GM18499 (cell line): ENCODE data around the gene DNPH1.

Experiments
- ATAC-seq: cut with Tn5 transposase; IDR thresholded peaks from one replicate; pipeline ENCODE4 v1.9.1; 2021; ENCODE audit warnings: moderate number of reproducible peaks; ENCODE audit not compliant: insufficient read depth, unreplicated experiment

DNPH1 gene, protein sequence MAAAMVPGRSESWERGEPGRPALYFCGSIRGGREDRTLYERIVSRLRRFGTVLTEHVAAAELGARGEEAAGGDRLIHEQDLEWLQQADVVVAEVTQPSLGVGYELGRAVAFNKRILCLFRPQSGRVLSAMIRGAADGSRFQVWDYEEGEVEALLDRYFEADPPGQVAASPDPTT

DNA sequence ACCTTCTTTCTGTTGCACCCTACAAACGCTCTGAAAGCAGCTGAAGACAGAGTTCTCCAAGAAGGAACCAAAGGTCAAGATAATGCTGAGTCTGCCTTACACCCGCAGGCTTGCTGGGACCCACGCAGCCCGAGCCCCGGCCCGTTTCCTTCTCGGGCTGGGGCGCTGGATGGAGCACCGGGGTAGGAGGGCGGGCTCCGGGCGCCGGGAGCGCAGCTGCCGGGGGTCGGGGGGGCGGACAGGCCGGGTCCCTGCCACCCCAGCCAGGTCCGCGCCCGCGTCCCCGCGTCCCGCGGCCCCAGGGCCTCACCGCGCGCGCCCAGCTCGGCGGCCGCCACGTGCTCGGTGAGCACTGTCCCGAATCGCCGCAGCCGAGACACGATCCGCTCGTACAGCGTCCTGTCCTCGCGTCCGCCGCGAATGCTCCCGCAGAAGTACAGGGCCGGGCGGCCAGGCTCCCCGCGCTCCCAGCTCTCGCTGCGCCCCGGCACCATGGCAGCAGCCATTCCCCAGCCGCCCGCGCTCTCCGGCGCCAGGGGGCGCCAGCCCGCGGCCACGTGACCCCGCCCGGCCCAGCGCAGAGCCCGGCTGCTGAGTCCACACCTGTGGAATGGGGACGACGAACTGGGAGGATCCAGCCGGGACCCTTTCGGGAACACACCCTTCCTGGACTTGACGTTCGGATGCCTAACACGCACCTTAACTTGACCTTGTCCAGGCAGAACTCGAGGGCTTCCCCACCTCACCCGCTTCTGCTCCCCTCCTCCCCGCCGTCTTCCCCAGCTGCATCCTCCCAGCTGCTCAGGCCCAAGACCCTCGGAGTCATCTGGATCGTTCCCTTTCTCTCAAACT lies at the start of gene DNPH1:
TSS of gene DNPH1 (minus strand) at position 531 of the 852 bp plus-strand sequence. CDS start at position 506, 25 bp downstream.
- ATAC-seq: no peak

DNA sequence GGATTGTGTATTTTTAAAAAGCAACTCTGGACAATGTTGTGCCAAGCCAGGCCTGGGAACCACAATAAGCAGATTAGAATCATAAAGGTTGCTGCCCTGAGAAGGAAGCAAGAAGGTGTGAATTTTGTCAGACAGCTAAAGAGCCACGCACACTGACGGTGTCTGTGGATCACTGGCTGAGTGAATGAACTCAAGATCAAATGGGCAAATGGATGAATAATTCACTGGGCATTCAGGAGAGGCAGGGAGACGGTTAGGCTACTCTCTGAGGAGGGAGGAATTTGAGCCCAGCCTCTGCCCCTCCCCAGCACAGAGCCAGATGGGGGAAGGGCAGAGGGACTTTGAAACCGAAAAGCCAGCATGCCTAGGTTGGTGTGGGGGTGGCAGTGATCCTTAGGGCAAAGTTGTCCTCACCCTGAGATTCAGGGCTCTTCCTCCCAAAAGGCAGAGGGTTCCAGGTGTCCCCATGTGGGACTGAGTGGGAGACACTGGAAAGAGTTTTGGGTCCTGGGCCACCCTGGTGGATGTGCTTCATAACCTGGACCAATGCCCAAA lies 49.3 kb upstream of the DNPH1 start:
- no peak for ATAC-seq

- ATAC-seq: no peak
These were observed 48.6 kb upstream of the DNPH1 start for GRCh38 chr6:43277643-43278523.

DNA sequence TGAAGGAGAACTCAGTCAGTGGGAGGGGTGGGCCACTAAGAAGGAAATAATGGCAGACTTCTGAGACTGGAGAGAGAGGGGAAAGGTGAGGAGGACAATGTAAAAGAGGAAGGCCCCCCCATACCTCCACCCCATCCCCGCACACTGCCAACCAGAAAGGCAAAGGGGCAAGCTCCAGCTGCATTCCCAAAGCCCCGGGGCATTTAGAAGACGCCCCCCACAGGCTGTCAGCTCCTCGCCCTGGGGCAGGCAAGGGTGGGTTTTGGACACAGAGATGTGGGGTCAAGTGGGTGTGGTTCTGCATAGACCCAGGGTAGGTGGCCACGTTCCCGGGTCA lies 48.0 kb upstream of the DNPH1 start:
- ATAC-seq: no peak

DNA sequence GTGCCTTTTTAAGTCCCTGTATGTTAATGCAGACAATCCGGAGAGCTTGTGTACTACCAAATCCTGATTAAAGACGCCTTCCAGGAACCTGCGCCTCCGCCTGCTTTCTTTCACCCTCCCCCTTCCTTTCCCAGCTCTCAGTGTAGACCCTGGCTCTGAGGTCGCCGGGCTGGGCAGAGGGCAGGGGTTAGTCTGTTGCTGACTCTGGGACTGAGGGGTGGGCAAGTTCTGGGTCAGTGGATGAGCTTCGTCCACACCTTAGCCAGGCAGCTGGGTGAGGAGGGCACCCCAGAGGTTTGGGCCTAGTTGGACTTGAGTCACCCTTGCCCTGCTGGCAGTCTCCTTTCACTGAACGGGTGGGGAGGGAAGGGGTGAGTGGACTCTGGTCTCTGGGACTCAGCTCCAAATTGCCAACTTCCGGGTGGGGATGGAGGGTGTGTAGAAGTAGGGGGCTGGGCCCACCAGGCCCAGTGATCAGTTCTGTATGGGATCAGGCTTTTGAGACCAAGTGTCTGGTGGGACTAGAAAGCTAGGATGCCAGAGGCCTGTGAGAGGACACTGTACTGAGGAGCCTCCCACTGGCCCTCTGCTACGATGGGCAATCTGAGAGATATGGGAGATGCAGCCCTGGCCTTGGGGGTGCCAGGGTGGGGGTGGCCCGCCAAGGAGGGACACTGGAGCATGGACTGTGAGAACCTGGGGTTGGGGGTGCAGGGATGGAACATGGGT lies 47.5 kb upstream of the DNPH1 start:
- ATAC-seq: no peak

GRCh38 chr6:43275801-43276576 lies 46.7 kb upstream of the DNPH1 start:
- ATAC-seq: no peak

DNA sequence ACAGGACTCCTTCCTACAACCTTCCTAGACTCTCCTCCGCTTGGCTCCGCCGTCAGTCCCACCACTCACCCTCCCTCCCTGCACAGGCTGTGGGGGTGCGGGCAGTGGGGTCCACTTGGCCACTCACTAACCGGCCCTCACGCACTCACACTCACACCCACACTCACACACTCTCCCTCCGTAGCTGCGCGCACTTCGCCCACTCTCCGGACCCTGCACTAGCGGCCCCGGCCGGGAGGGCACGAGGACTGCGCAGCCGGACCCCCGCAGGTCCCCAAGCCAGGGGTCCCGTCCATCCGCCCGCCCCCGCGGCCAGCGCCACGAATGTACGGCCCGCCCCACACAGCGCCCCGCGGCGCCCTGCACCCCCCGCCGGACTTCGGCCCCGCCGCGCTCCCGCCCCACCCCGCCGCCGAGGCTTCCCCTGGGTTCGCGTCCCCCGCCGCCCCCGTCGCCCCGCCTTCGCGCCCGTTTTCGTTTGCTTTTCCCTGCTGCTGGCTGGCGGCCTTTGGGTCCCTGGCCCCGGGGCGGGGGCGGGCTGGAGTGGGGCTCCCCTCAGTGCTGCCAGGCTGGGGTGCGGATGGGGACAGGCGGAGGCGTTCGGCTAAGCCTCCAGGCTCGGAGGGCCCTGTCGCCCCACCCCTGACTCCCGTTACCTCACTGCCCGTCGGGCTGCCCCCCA lies 45.8 kb upstream of the DNPH1 start:
- no peak for ATAC-seq

DNA sequence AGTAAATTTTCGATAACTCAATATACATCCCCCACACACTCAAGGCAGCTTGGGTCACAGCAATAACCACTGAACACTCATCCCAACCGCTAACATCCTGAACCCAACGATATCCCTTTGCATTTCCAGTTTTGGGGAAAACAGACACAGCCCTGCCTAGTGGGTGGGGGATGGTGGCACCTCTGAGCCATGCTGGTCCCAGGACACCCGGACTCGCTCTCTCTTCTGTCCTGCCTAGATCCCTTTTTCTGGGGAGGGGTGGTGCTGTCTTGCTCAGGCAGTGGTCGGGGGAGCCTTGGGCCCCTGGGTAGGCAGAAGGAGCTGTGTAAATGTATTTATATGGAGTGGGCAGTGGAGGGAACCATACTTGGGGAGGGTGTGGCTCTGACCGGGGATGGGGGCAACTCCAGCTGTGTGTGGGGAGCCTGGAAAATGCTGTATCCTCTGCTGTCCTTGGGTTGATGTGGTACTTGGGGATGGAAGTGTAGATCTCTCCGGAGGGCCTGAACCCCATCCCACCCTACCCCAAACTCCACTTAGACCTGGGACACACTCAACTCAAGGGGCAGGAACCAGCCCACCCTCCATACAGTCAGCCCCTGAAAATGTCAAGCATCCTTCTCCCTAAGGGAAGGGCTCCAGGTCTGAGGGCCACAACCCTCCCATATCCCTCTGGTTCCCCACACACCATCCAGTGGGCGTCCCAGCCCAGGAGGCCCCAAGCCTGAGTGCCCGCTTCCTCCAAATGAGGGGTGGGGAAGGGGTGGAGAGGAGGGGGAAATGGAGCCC lies 45.0 kb upstream of the DNPH1 start:
- ATAC-seq: no peak

DNA sequence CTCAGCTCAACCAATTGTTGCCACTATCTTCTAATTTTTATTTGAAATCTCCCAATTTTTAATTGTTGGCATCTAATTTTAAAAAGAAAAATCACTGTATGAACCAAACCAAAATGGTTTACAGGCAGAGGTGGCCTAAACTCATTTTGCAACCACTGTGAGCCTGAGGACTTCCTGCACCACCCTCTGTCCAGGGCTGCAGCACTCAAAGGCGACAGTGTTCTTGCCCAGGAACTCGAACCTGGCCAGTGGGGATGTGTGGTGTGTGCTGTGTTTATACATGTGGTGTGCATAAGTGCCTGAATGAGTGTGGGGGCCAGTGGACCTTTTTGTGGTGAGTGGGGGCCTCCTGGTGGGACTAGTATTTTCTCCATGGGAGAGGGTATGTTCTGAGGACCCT lies 44.4 kb upstream of the DNPH1 start:
- ATAC-seq: no peak

- ATAC-seq: no peak
These were observed 42.7 kb upstream of the DNPH1 start for GRCh38 chr6:43271944-43272343.

DNA sequence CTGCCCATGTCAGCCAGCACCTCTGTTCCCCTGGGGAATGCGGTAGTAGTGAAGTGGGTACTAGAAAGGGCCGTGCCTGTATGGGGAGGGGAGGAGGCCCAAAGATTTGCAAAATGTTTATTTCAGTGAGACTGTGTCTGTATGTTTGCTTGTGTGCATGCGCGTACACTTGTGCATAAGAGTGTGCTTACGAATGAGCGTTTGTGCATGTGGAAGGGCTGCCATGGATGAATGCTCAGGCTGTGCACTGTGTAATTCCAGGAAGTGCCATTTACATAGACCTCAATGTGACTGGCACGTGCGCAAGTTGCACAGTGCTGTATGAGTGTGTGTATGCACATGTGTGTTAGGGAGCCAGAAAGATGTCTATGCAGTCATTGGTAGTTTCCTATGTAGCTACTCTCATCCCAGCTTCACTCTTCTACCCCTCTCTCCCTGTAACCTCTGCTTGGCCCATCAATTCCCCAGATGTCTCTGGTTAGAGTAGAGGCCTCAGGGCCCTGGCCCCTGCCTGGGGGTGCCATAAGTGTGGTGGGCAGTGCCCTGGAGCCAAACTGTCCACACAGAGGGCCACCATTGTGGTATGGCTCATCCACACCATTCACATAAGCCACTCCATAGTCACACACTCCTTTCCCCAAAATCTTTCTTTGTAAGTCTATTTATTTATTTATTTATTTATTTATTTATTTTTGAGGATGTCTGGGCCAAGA lies 42.0 kb upstream of the DNPH1 start:
- ATAC-seq: no peak

GRCh38 chr6:43269273-43270007 lies 40.2 kb upstream of the DNPH1 start:
- no peak for ATAC-seq

DNA sequence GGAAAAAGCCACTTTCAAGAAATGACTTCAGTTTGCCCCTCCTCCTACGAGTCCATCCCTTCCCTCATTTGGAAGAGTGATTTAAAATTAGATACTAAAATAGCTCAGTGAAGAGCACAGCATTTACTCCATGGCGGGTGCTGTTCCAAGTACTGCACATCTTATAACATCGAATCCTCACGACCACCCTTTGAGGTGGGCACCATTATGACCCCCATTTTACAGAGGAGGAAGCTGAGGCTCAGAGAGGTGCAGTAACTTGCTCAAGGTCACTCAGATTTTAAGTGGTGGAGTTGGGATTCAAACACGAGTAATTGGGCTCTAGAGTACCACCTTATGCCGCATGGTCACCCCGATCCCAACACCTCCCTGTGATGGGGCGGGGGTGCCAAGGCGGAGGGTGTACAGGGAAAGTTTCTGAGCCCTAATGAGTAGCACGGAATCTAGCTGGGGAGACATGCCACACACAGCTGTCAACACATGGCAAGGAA lies 39.5 kb upstream of the DNPH1 start:
- no peak for ATAC-seq

GRCh38 chr6:43268355-43268700 lies 39.0 kb upstream of the DNPH1 start:
- ATAC-seq: no peak

DNA sequence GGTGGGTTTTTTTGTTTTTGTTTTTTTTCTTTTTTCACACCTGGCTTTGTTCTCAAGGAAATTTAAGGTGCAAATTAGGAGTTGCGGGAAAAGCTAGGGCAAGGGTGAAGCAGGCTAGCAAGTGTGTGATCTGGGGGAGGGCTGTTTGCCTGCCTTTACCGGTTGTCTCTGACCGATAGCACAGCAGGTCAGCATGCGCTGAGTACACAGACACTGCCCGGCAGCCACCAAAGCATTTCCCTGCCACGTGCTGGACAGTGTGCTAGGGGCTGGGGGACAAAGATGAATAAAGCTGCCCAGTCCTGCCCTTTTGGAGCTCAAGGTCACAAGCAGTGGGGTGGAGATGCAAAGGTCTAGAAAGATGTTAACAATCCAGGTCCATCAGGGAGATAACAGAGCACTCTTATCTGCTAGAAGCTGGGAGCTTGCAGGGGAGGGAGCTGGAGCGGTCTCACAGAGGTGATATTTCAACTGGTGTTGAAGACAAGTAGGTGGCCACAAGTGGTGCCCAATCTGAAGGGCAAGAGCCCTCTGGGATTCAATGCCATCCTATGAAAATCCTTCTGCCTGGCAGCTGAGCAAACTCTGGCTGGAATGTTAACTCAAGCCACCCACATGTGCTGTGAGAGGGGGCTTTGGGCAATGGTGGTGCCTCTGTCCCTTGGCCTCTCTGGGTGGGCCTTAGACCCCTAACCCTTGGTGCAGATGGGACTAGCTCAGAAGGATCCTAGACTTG lies 38.5 kb upstream of the DNPH1 start:
- ATAC-seq: no peak

DNA sequence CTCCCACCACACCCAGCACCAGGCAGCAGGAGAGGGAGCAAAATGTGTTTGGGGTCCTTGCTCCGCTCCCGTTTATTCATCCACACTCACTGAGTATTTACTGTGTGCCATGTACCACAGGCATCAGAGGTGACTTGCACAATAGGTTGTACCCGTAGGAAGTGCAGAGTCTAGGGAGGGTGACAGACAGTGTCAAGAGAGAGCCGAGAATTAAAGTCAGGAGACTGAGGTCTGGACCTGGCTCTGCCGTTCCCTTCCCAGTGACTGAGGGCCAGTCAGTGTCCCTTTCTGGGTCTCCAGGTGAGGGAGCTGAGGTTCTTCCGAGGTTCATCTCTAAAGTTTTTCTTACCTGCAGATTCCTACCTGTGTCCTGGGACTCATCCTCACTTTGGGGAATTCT lies 36.3 kb upstream of the DNPH1 start:
- ATAC-seq: no peak
